Measurements from ENCODE around the gene DTX3.

Gene DTX3

GRCh38 chr12:57620245-57620935, 15.8 kb downstream of the DTX3 start:
- DNase-seq (ENCODE audit: low spot score), result no peak

GRCh38 chr12:57620936-57621496, 16.4 kb downstream of the DTX3 start:
- no peak for DNase-seq (ENCODE audit: low spot score)

- DNase-seq (ENCODE audit: low spot score), result peak; percentile 48
These were observed 17.1 kb downstream of the DTX3 start for GRCh38 chr12:57621497-57622292.

- DNase-seq (ENCODE audit: low spot score), result no peak
These were observed 17.9 kb downstream of the DTX3 start for GRCh38 chr12:57622293-57623245.

GRCh38 chr12:57623385-57623784, 18.8 kb downstream of the DTX3 start:
- DNase-seq (ENCODE audit: low spot score), result no peak

- DNase-seq (ENCODE audit: low spot score), result no peak
These were observed 19.3 kb downstream of the DTX3 start for GRCh38 chr12:57623811-57624390.

- no peak for DNase-seq (ENCODE audit: low spot score)
These were observed 20.0 kb downstream of the DTX3 start for GRCh38 chr12:57624441-57625220.

GRCh38 chr12:57625261-57626032, 20.8 kb downstream of the DTX3 start:
- no peak for DNase-seq (ENCODE audit: low spot score)

GRCh38 chr12:57626111-57626920, 21.7 kb downstream of the DTX3 start:
- DNase-seq (ENCODE audit: low spot score), result no peak

- no peak for DNase-seq (ENCODE audit: low spot score)
These were observed 22.4 kb downstream of the DTX3 start for GRCh38 chr12:57626921-57627445.

- DNase-seq (ENCODE audit: low spot score), result no peak
These were observed 23.1 kb downstream of the DTX3 start for GRCh38 chr12:57627501-57628279.

GRCh38 chr12:57628280-57629191, 23.9 kb downstream of the DTX3 start:
- DNase-seq (ENCODE audit: low spot score), result no peak

- no peak for DNase-seq (ENCODE audit: low spot score)
These were observed 25.4 kb downstream of the DTX3 start for GRCh38 chr12:57629897-57630471.

GRCh38 chr12:57630891-57631433, 26.3 kb downstream of the DTX3 start:
- no peak for DNase-seq (ENCODE audit: low spot score)

GRCh38 chr12:57631566-57632072, 27.0 kb downstream of the DTX3 start:
- DNase-seq (ENCODE audit: low spot score), result no peak
